Measurements from ENCODE around the gene LILRB2.
"Not testable (repeated sequence)": the region's sequence is repeated elsewhere in the genome, so short reads cannot be mapped to it uniquely, and the experiment has no call there.

GRCh38 chr19:54271587-54271986 lies 9.3 kb downstream of the LILRB2 start:
- not testable (repeated sequence) for TF ChIP-seq POLR2AphosphoS5, CTCF (IDR thresholded peaks at IDR 0.05)

All from gastroesophageal sphincter (tissue), 3 donors.